Breast epithelium (tissue), 4 donors: ENCODE results near the gene WDTC1. TPM values are rescaled to one million over a fixed set of nuclear protein-coding genes. Genes with fewer than 3 reads are reported as not detected.

Experiments
- DNase-seq, 2 donors: peaks; one replicate each; pipeline ENCODE4 v3.0.0-alpha.2; 2019; ENCODE audit warnings: low spot score in 2 of 2
- H3K27ac ChIP-seq, 2 donors: fragments of 200-600 bp; sonication (generic) in 1 of 2; one replicate each; pipeline ENCODE4 v1.5.1; 2016 to 2019; ENCODE audit warnings: mild to moderate bottlenecking in 1 of 2
- H3K27me3 ChIP-seq, 2 donors: fragments of 200-600 bp; sonication (generic) in 1 of 2; one replicate each; pipeline versions ENCODE4 v1.5.1 to v1.6.0; 2017 to 2019; ENCODE audit warnings: control low read depth in 1 of 2, mild to moderate bottlenecking in 1 of 2
- H3K36me3 ChIP-seq: fragments of 200-600 bp; one replicate; pipeline ENCODE4 v1.5.1; 2019
- H3K4me1 ChIP-seq, 2 donors: fragments of 200-600 bp; sonication (generic); one replicate each; pipeline ENCODE4 v1.5.1; 2016 to 2019; ENCODE audit warnings: control low read depth in 1 of 2
- H3K4me3 ChIP-seq, 3 donors: fragments of 200-600 bp; sonication (generic); 1 replicate in 2 of 3; 2 replicates in 1 of 3; pipeline ENCODE4 v1.5.1; 2016 to 2019; ENCODE audit warnings: mild to moderate bottlenecking in 3 of 3, moderate library complexity in 2 of 3
- H3K9me3 ChIP-seq, 2 donors: fragments of 200-600 bp; sonication (generic) in 1 of 2; one replicate each; pipeline ENCODE4 v1.5.1; 2016 to 2019; ENCODE audit warnings: control low read depth in 1 of 2
- CTCF ChIP-seq, 3 donors: fragments of 450-650 bp; IDR thresholded peaks; one replicate each; pipeline ENCODE4 v1.5.1; 2016 to 2017; ENCODE audit warnings: antibody characterized with exemption in 3 of 3, mild to moderate bottlenecking in 3 of 3, moderate library complexity in 3 of 3
- POLR2A ChIP-seq: fragments of 450-650 bp; IDR thresholded peaks from one replicate; pipeline ENCODE4 v1.6.1; 2016; ENCODE audit warnings: antibody characterized with exemption, mild to moderate bottlenecking, moderate library complexity
- POLR2AphosphoS5 ChIP-seq, 3 donors: sonication (generic); formaldehyde crosslinking; IDR thresholded peaks; one replicate each; pipeline ENCODE4 v1.6.1; 2017; ENCODE audit warnings: antibody characterized with exemption in 3 of 3
- intact Hi-C: fragments of 100-400 bp; cut with DNase I; formaldehyde crosslinking; loops from one replicate; pipeline ENCODE4 v1.15.1; 2023; ENCODE audit warnings: low total_unique reads
- total RNA-seq, 3 donors: library from RNA; depleted of rRNA; stranded (reverse); fragments of >200 nt; gene quantifications; one replicate each; pipeline ENCODE4 v1.1.0, GENCODE V29; 2016

Gene WDTC1
- total RNA-seq, 3 donors from 2014 or later, result 31.5 to 34.2 (median 33.4) TPM

DNA sequence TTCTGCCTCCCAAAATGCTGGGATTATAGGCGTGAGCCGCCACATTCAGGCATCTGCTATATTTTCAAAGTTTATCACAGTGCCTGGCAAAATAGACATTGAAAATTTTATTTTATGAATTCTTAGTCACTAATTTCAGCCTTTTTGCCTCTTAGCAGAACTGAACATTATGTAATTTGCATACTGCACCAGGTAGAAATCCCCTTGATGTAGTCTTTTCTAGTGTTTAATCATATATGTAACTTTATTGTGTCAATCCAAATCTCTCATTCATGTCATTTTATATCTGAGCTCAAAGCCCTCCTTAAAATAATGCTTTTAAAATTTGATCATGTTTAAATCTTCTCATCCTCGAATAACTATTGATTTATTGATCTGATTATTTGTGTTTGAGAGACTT, 19.2 kb downstream of the WDTC1 start:
- intact Hi-C loops, result no loop called here
- Histone ChIP-seq H3K27me3 (no peaks in the 10 kb centered on the region), H3K4me3 (no peak overlapping the region), H3K9me3 (no peaks in the 10 kb centered on the region), H3K4me1 (no peaks in the 10 kb centered on the region), H3K27ac (no peak overlapping the region), H3K36me3 (no peaks in the 10 kb centered on the region)
- TF ChIP-seq POLR2AphosphoS5 (IDR thresholded peaks at IDR 0.05) (no peak), CTCF (IDR thresholded peaks at IDR 0.05) (no peak), POLR2A (no peak)
- DNase-seq, result no peak

- TF ChIP-seq CTCF (IDR thresholded peaks at IDR 0.05), result no peak
- no peak for TF ChIP-seq POLR2AphosphoS5 (IDR thresholded peaks at IDR 0.05)
- TF ChIP-seq POLR2A, result no peak
- Histone ChIP-seq H3K27ac (no peak overlapping the region), H3K4me3 (no peak overlapping the region), H3K27me3 (no peaks in the 10 kb centered on the region), H3K9me3 (no peaks in the 10 kb centered on the region), H3K4me1 (no peaks in the 10 kb centered on the region), H3K36me3 (no peaks in the 10 kb centered on the region)
- no peak for DNase-seq
- intact Hi-C loops, result no loop called here
These were observed 20.7 kb downstream of the WDTC1 start for GRCh38 chr1:27255136-27255535.

- TF ChIP-seq POLR2AphosphoS5 (IDR thresholded peaks at IDR 0.05) (no peak), CTCF (IDR thresholded peaks at IDR 0.05) (no peak), POLR2A (no peak)
- no peak overlapping the region for H3K4me3 ChIP-seq
- intact Hi-C loops, result no loop called here
- no peak for DNase-seq
- H3K36me3 ChIP-seq, result no peaks in the 10 kb centered on the region
- no peak overlapping the region for H3K27ac ChIP-seq
- H3K9me3 ChIP-seq, result no peaks in the 10 kb centered on the region
- no peaks in the 10 kb centered on the region for H3K4me1 ChIP-seq
- no peaks in the 10 kb centered on the region for H3K27me3 ChIP-seq
These were observed 22.7 kb downstream of the WDTC1 start for GRCh38 chr1:27257155-27257554.

GRCh38 chr1:27258598-27258997, 24.2 kb downstream of the WDTC1 start:
- H3K27me3 ChIP-seq, result no peaks in the 10 kb centered on the region
- H3K4me1 ChIP-seq, result no peaks in the 10 kb centered on the region
- no peaks in the 10 kb centered on the region for H3K36me3 ChIP-seq
- intact Hi-C loops, result no loop called here
- no peak for TF ChIP-seq CTCF (IDR thresholded peaks at IDR 0.05)
- TF ChIP-seq POLR2A, result no peak
- no peak for TF ChIP-seq POLR2AphosphoS5 (IDR thresholded peaks at IDR 0.05)
- H3K27ac ChIP-seq, result no peak overlapping the region
- H3K9me3 ChIP-seq, result no peaks in the 10 kb centered on the region
- DNase-seq, result no peak
- no peak overlapping the region for H3K4me3 ChIP-seq

- H3K36me3 ChIP-seq, result no peaks in the 10 kb centered on the region
- H3K27ac ChIP-seq, result no peak overlapping the region
- no peaks in the 10 kb centered on the region for H3K4me1 ChIP-seq
- DNase-seq, result no peak
- no peaks in the 10 kb centered on the region for H3K9me3 ChIP-seq
- intact Hi-C loops, result no loop called here
- no peaks in the 10 kb centered on the region for H3K27me3 ChIP-seq
- H3K4me3 ChIP-seq, result no peak overlapping the region
- TF ChIP-seq POLR2AphosphoS5 (IDR thresholded peaks at IDR 0.05), result no peak
- TF ChIP-seq POLR2A, result no peak
- TF ChIP-seq CTCF (IDR thresholded peaks at IDR 0.05), result no peak
These were observed 32.7 kb downstream of the WDTC1 start for GRCh38 chr1:27267153-27267552.
